H9 (cell line): Measurements from ENCODE around the gene CCR7. TPM values are rescaled to one million over a fixed set of nuclear protein-coding genes. Genes with fewer than 3 reads are reported as not detected.
A peak's percentile ranks its signal among the peaks of the same experiment; 100 is the strongest.

ENCODE experiments used
- DNase-seq: peaks from one replicate; pipeline ENCODE4 v3.0.0-alpha.2; 2017
- H2AFZ ChIP-seq: one replicate; pipeline ENCODE4 v1.6.1; 2013; ENCODE audit warnings: mild to moderate bottlenecking, low read length, control low read depth, moderate library complexity
- H2AK5ac ChIP-seq: 2 replicates; pipeline ENCODE4 v1.6.1; 2013; ENCODE audit warnings: low read length, control low read depth, mixed read lengths; ENCODE audit not compliant: insufficient read length
- H2BK120ac ChIP-seq: one replicate; pipeline ENCODE4 v1.6.1; 2013; ENCODE audit warnings: low read depth, mild to moderate bottlenecking, low read length, control low read depth, inconsistent platforms; ENCODE audit not compliant: poor library complexity, severe bottlenecking
- H2BK12ac ChIP-seq: 2 replicates; pipeline ENCODE4 v1.6.1; 2013; ENCODE audit warnings: low read length, control low read depth, mixed read lengths, low read depth; ENCODE audit not compliant: insufficient read length
- H2BK15ac ChIP-seq: 2 replicates; pipeline ENCODE4 v1.6.1; 2013; ENCODE audit warnings: low read depth, low read length, control low read depth
- H2BK20ac ChIP-seq: one replicate; pipeline ENCODE4 v1.6.1; 2013; ENCODE audit warnings: low read depth, mild to moderate bottlenecking, low read length, control low read depth, inconsistent platforms; ENCODE audit not compliant: poor library complexity, severe bottlenecking
- H2BK5ac ChIP-seq: 2 replicates; pipeline ENCODE4 v1.6.1; 2013; ENCODE audit warnings: low read length, control low read depth, mixed read lengths; ENCODE audit not compliant: insufficient read length
- H3K14ac ChIP-seq: 2 replicates; pipeline ENCODE4 v1.6.1; 2013; ENCODE audit warnings: low read length, control low read depth; ENCODE audit not compliant: insufficient read depth
- H3K18ac ChIP-seq: 2 replicates; pipeline ENCODE4 v1.6.1; 2013; ENCODE audit warnings: low read depth, mild to moderate bottlenecking, mixed read lengths, low read length, control low read depth; ENCODE audit not compliant: insufficient read length
- H3K23ac ChIP-seq: 2 replicates; pipeline ENCODE4 v1.6.1; 2013; ENCODE audit warnings: low read length, control low read depth, mixed read lengths, low read depth; ENCODE audit not compliant: insufficient read length
- H3K23me2 ChIP-seq: 2 replicates; pipeline ENCODE4 v1.6.1; 2013; ENCODE audit warnings: low read depth, mild to moderate bottlenecking, mixed read lengths, low read length, control low read depth; ENCODE audit not compliant: insufficient read length, poor library complexity, severe bottlenecking
- H3K27ac ChIP-seq: 2 replicates; pipeline ENCODE4 v1.5.1; 2013; ENCODE audit warnings: low read length, control low read depth, mixed read lengths, low read depth; ENCODE audit not compliant: insufficient read length
- H3K27me3 ChIP-seq: 2 replicates; pipeline ENCODE4 v1.6.1; 2013; ENCODE audit warnings: low read length, control low read depth, inconsistent platforms; ENCODE audit not compliant: insufficient read depth
- H3K4ac ChIP-seq: 2 replicates; pipeline ENCODE4 v1.6.1; 2013; ENCODE audit warnings: low read depth, mild to moderate bottlenecking, control low read depth, inconsistent platforms, low read length, moderate library complexity
- H3K4me1 ChIP-seq: 2 replicates; pipeline ENCODE4 v1.6.1; 2013; ENCODE audit warnings: low read length, control low read depth, inconsistent platforms; ENCODE audit not compliant: insufficient read depth
- H3K4me2 ChIP-seq: 2 replicates; pipeline ENCODE4 v1.6.1; 2013; ENCODE audit warnings: low read length, control low read depth, mixed read lengths; ENCODE audit not compliant: insufficient read length, insufficient read depth
- H3K56ac ChIP-seq: 2 replicates; pipeline ENCODE4 v1.6.1; 2013; ENCODE audit warnings: low read depth, mild to moderate bottlenecking, mixed read lengths, low read length, control low read depth; ENCODE audit not compliant: insufficient read length
- H3K79me1 ChIP-seq: 2 replicates; pipeline ENCODE4 v1.6.1; 2013; ENCODE audit warnings: low read depth, mild to moderate bottlenecking, moderate library complexity, low read length, control low read depth, inconsistent platforms; ENCODE audit not compliant: insufficient read depth, poor library complexity, severe bottlenecking
- H3K79me2 ChIP-seq: 2 replicates; pipeline ENCODE4 v1.6.1; 2013; ENCODE audit warnings: low read length, control low read depth, inconsistent platforms; ENCODE audit not compliant: insufficient read depth
- H3K9ac ChIP-seq: 2 replicates; pipeline ENCODE4 v1.6.1; 2013; ENCODE audit warnings: low read length, control low read depth, mixed read lengths; ENCODE audit not compliant: insufficient read length; ENCODE audit errors: extremely low read depth
- H3K9me3 ChIP-seq: one replicate; pipeline ENCODE4 v1.6.1; 2013; ENCODE audit warnings: low read depth, low read length, inconsistent platforms; ENCODE audit not compliant: control insufficient read depth
- H3T11ph ChIP-seq: one replicate; pipeline ENCODE4 v1.6.1; 2013; ENCODE audit warnings: mild to moderate bottlenecking, low read length, control low read depth, inconsistent platforms
- H4K20me1 ChIP-seq: one replicate; pipeline ENCODE4 v1.6.1; 2013; ENCODE audit not compliant: control insufficient read depth, insufficient read length, insufficient read depth
- H4K5ac ChIP-seq: 2 replicates; pipeline ENCODE4 v1.6.1; 2013; ENCODE audit warnings: low read depth, mild to moderate bottlenecking, mixed read lengths, low read length, control low read depth; ENCODE audit not compliant: insufficient read length
- H4K8ac ChIP-seq: replicated peaks from 2 replicates; pipeline ENCODE4 v1.6.1; 2013; ENCODE audit warnings: low read length, control low read depth, mixed read lengths, low read depth; ENCODE audit not compliant: insufficient read length
- H4K91ac ChIP-seq: 2 replicates; pipeline ENCODE4 v1.6.1; 2013; ENCODE audit warnings: low read depth, mild to moderate bottlenecking, moderate library complexity, mixed read lengths, low read length, control low read depth; ENCODE audit not compliant: insufficient read length
- H3K27ac Mint-ChIP-seq, 3 experiments: 2 replicates in 2 of 3; 3 replicates in 1 of 3; pipeline ENCODE4 v1.8.0; 2020 to 2021; ENCODE audit warnings: mixed read lengths in 3 of 3, mild to moderate bottlenecking in 1 of 3, moderate library complexity in 1 of 3
- H3K27me3 Mint-ChIP-seq: 2 replicates; pipeline ENCODE4 v1.8.0; 2021; ENCODE audit warnings: low read depth, mild to moderate bottlenecking, moderate library complexity, mixed read lengths
- H3K36me3 Mint-ChIP-seq, 3 experiments: 2 replicates in 2 of 3; 3 replicates in 1 of 3; pipeline ENCODE4 v1.8.0; 2020 to 2021; ENCODE audit warnings: low read depth in 3 of 3, mixed read lengths in 3 of 3; ENCODE audit not compliant: insufficient read depth in 1 of 3
- H3K4me1 Mint-ChIP-seq, 2 experiments: 2 replicates each; pipeline ENCODE4 v1.8.0; 2020; ENCODE audit warnings: mixed read lengths in 2 of 2
- H3K4me3 Mint-ChIP-seq, 2 experiments: 2 replicates in 1 of 2; 3 replicates in 1 of 2; pipeline ENCODE4 v1.8.0; 2020 to 2021; ENCODE audit warnings: mild to moderate bottlenecking in 2 of 2, mixed read lengths in 2 of 2, moderate library complexity in 1 of 2
- H3K9me3 Mint-ChIP-seq, 2 experiments: 2 replicates in 1 of 2; 3 replicates in 1 of 2; pipeline ENCODE4 v1.8.0; 2020; ENCODE audit warnings: mild to moderate bottlenecking in 2 of 2, mixed read lengths in 2 of 2, moderate library complexity in 1 of 2
- CTCF ChIP-seq: fragments of 200-600 bp; sonication (generic); conservative IDR thresholded peaks from 3 replicates; pipeline ENCODE4 v1.8.0; 2021; ENCODE audit warnings: antibody characterized with exemption, mild to moderate bottlenecking
- WGBS: extraction: QIAGEN DNeasy Blood & Tissue Kit; methylation state at CpG from one replicate; pipeline ENCODE4 v1.1.7; 2013; ENCODE audit warnings: missing lambda C conversion rate, low lambda C conversion rate, mixed read lengths; ENCODE audit not compliant: insufficient read length; ENCODE audit errors: extremely low coverage; 5-methylcytosine and 5-hydroxymethylcytosine counted together
- total RNA-seq: library from RNA; stranded (reverse); gene quantifications from 2 replicates; pipeline ENCODE4 v1.2.1, GENCODE V29; 2021

CCR7 gene
- total RNA-seq, 1 experiment from 2014 or later = 0.31 TPM

- Histone ChIP-seq H3K79me1 (no peaks in the 10 kb centered on the region), H3K23me2 (no peaks in the 10 kb centered on the region), H3K27ac (no peak overlapping the region), H3K27me3 (no peaks in the 10 kb centered on the region), H3K9ac (no peak overlapping the region), H3K4me2 (no peak overlapping the region), H2BK20ac (no peak overlapping the region), H3K9me3 (no peaks in the 10 kb centered on the region), H2BK15ac (no peak overlapping the region), H3K4ac (no peak overlapping the region), H2BK12ac (no peak overlapping the region), H3K14ac (no peak overlapping the region), H4K20me1 (no peaks in the 10 kb centered on the region), H3T11ph (no peak overlapping the region), H2AFZ (no peak overlapping the region), H3K23ac (no peak overlapping the region), H3K4me1 (no peaks in the 10 kb centered on the region), H2BK120ac (no peak overlapping the region), H4K5ac (no peak overlapping the region), H3K56ac (no peak overlapping the region), H3K18ac (no peak overlapping the region), H3K79me2 (no peaks in the 10 kb centered on the region), H2AK5ac (no peak overlapping the region), H2BK5ac (no peak overlapping the region), H4K91ac (no peak overlapping the region), H4K8ac (no peak overlapping the region)
- no peak for TF ChIP-seq CTCF
- H3K27ac Mint-ChIP-seq = peak overlapping the region in 1 of 3 experiments; percentile 6; a peak in 1 of 7 replicates
- H3K27me3 Mint-ChIP-seq = no peaks in the 10 kb centered on the region; the same call in none of the 2 replicates
- H3K4me1 Mint-ChIP-seq = peaks cover 9 to 11% of the 10 kb centered on the region in 2 experiments
- H3K36me3 Mint-ChIP-seq = no peaks in the 10 kb centered on the region
- no CpG with 5 or more reads among the region's 5 CpGs for WGBS
- DNase-seq = no peak
- H3K9me3 Mint-ChIP-seq = no peaks in the 10 kb centered on the region
- no peak overlapping the region for H3K4me3 Mint-ChIP-seq
Observed at GRCh38 chr17:40598301-40598618, 33.0 kb upstream of the CCR7 start.
